Cortex of kidney (tissue), 1 donor: ENCODE data around the gene STXBP4.

Source experiments
- DNase-seq: peaks from one replicate; lab custom pipeline; 2025; lab: John Stamatoyannopoulos, UW

Gene STXBP4

GRCh38 chr17:54968262-54968987 lies at the start of gene STXBP4, which contains the start of gene COX11:
Gene STXBP4, plus strand, starts transcription at chr17:54968765. Its CDS starts 17,455 bp downstream, at chr17:54986220.
Gene COX11, minus strand, starts transcription at chr17:54968654. Its CDS starts 8 bp downstream, at chr17:54968646.
- DNase-seq: peak; percentile 75

GRCh38 chr17:54919425-54919824 lies 49.1 kb upstream of the STXBP4 start:
- DNase-seq: no peak

- no peak for DNase-seq
These were observed 47.7 kb upstream of the STXBP4 start for GRCh38 chr17:54920819-54921218.

- no peak for DNase-seq
These were observed 44.2 kb upstream of the STXBP4 start for GRCh38 chr17:54924405-54924804.

DNA sequence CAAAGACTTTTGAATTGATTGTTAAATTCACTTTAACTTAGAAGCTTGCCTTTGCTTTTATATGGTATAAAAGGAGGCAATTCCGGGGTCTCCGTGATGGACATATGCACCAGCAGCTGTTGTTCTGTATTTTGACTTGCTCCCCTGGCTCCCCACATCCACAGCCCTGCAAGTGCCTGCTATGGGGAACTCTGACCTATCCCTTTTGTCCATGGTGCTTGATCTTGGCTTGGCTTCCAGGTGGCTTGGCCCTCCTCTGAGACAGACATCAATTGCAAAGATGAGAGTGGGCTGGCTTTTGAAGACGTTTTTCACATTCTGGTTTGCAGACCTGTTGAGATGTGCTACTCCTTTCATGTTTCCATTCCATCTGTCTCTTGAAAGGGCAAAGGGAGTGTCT lies 41.0 kb upstream of the STXBP4 start:
- DNase-seq: no peak

DNA sequence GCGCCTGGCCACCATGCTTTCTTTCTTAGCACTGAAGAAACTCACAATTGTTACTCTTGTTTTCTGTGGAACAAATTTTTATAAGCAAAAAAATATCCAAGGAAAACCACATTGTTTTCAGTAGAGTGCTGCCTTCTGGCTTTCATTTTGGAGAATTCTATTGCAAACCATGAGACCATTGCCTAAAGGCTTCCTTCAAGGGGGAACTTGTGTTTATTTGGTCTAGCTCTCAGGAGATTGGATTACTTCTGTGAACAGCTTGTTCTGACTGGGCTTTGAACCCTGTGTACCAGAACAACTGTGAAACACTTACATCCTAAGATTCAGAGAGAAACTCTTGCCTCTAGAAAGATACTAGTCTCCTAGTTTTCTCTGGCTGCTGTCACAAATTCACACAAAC lies 35.9 kb upstream of the STXBP4 start:
- no peak for DNase-seq

- no peak for DNase-seq
These were observed 34.6 kb upstream of the STXBP4 start for GRCh38 chr17:54933921-54934320.

- DNase-seq: no peak
These were observed 33.1 kb upstream of the STXBP4 start for GRCh38 chr17:54935471-54935870.

DNA sequence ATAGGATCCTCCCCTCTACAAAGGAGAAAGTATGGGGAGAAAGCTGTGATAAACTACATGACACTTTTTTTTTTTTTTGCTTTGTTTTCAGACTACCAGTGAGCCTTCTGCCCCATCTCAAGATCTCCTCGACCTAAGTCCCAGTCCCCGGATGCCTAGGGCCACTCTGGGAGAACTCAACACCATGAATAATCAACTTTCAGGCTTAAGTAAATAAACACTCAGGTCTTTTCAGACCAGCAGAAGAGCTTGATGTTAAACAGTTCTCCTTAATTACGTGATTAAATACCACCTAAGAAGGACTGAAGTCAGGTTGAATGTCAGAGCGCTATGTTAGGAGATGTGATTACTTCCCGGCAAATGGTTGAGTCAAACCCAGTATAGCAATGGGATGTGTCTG lies 31.5 kb upstream of the STXBP4 start:
- DNase-seq: no peak

GRCh38 chr17:54937426-54937825 lies 31.1 kb upstream of the STXBP4 start:
- DNase-seq: no peak

GRCh38 chr17:54941285-54941684 lies 27.3 kb upstream of the STXBP4 start:
- DNase-seq: no peak

- DNase-seq: no peak
These were observed 23.8 kb upstream of the STXBP4 start for GRCh38 chr17:54944796-54945195.

GRCh38 chr17:54945231-54945630 lies 23.3 kb upstream of the STXBP4 start:
- DNase-seq: no peak

- DNase-seq: no peak
These were observed 22.9 kb upstream of the STXBP4 start for GRCh38 chr17:54945671-54946070.

DNA sequence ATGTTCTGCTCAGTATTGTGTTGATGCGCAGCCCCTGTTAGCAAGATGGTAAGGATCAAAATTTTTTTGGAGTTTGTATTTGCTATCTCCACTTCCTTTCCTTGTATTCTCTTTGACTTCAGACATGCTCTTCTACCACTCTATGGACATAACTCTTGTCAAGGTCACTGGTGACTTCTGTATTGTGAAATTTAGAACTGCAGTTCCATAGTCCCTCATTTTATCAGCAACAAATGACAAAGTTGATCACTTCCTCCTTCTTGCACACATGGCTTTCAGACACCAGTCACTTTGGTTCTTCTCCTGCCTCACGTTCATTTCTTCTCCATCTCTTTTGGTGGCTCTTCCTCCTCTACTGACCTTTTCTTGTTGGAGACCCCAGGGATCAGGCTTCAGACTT lies 21.2 kb upstream of the STXBP4 start:
- DNase-seq: no peak

GRCh38 chr17:54948380-54948779 lies 20.2 kb upstream of the STXBP4 start:
- DNase-seq: no peak

DNA sequence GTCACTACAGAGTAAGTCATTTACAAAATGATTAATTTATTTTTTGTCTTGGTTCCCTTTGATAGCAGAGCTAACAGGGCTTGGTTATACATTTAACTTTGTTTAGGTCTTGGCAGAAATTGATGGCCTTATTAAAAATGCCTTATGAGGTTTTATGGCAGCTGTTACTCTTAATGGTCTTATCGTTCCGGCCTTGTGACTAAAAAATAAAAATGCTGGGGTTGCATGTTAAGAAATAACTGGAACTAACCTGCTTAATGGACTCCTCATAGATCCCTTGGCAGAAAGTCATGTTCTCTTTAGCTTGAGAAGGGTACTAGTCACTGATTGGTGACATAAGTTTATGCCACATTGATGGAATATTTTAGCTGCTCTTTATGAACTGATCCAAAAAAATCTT lies 18.4 kb upstream of the STXBP4 start:
- DNase-seq: no peak

DNA sequence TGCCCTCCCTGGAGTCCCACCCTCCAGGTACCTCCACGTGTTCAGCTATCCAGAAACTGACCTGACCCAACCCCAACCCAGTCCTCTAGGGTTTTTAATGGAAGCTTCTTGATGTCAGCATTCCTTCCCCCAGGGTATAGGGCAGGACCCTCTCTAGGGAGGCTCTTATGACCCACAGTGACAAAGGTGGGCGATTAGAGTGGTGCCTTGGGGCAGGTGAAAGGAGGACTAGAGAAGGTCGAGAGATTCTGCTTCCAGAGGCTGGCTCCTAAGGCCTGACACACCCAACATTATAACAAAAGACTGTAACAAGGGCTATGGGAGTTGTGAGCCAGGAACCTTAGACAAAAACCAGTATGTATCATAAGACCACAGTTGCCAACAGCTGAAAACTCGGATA lies 17.3 kb upstream of the STXBP4 start:
- no peak for DNase-seq

DNA sequence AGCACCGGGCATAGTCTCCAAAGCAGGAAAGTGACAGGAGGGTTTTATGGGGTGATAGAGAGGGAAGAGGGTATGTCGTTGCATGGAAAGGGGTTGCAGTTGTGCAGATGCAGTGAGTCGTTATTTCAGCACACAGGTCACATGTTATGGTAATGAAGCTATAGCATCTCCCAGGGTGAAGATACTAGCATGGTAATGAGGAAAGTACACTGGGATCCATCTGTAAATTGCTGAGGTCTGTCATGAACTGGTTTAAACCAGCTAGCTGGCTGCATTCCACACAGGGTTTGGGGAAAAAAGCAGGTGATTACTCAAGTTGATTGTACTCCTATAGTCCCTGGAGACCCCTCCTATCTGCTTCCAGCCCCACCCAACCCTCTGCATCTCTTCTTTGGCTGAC lies 11.8 kb upstream of the STXBP4 start:
- no peak for DNase-seq

DNA sequence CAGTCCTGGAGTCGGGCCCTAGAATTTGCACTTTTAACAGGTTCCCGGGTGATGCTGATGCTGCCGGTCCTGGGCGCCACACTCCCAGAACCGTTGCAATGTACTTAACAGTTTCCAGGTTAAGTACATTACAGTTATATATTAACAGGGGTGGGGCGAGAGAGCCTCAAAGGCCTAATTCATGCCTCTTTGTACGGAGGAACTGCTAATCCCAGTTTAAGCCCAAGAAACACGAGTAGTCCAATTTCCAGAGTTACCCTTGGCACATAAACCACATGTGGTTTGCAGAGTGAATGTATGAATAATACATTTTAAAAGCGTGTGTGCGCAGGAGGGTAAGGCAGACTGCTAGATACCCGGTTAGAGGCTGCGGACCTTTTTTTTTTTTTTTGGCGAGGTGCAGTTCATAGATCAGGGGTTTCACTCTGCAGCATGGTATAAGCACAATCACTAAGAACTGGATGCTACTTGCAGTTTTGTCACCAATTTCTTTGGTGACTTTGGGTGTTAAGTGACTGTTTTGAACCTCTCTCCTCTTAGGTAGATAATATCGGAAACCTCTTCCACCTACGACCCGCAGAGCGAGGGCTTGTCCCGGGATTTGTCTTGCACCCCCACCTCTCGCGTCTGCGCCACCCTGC lies 824 bp upstream of the STXBP4 start:
- DNase-seq: no peak

DNA sequence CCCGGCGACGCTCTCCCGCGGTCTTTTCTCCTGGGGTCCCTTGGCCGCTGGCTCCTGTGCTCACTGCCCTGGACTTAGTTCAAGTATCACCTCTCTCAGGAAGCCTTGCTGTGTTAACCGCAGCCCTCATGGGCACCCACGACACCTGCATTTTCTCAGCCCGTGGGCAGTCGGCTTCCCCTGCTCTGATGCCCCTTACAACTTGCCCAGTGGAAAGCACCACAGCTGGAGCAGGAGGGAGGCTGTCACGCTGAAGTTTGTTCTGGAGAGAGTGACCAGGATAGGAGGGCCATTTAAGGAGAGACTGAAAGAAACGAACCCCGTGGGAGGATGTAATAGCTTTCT lies 395 bp downstream of the STXBP4 start:
- no peak for DNase-seq

DNA sequence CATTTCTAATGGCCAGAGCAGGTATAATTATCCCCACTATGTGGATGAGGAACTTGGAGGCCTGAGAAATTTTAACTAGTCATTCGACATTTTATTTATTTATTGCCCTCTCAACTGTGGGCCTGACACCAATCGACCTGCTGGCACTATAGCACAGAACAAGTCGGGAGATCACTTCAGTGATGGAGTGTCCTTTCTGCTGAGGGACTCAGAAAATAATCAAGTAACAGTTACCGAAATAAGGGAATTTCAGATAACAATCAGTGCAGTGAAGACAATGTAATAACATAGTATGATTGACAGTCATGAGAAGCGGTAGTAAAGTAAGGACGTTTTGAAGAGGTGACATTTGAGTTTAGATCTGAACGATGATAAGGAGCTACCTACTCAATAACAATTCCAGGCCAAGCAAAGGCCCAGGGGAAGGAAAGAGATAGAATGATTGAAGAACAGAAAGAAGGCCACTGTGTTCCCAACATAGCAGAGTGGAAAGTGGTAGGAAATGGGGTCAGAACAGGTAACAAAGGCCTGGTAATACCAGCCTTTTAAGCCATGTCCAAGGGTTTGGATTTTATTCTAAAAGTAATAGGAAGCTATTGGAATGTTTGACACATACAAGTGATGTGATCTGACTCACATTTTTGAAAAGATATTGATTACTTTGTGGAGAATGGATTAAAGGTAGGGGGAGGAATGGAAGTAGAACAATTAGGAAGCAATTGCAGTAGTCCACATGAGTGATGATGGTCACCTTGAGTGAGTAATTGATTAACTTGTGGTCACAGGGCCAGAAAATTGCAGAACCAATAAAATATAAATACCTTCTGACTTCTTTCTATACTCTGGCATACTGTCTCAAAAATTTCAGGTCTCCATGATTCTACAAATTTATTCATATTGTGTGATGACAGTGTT lies 1.4 kb downstream of the STXBP4 start:
- DNase-seq: no peak

GRCh38 chr17:54971147-54971546 lies 2.6 kb downstream of the STXBP4 start:
- DNase-seq: no peak
